Fibroblast of the conjunctiva (primary cell): Measurements from ENCODE around the gene DNMT3A.

Experiments
- DNase-seq: peaks from one replicate; pipeline ENCODE4 v3.0.0-alpha.2; 2010; ENCODE audit warnings: low read depth

DNMT3A gene

GRCh38 chr2:25257032-25257552 lies 84.6 kb downstream of the DNMT3A start:
- DNase-seq = peak; percentile 21

GRCh38 chr2:25256488-25256875 lies 85.2 kb downstream of the DNMT3A start:
- no peak for DNase-seq

- DNase-seq = no peak
These were observed 85.8 kb downstream of the DNMT3A start for GRCh38 chr2:25255745-25256487.

- no peak for DNase-seq
These were observed 86.8 kb downstream of the DNMT3A start for GRCh38 chr2:25254961-25255360.

GRCh38 chr2:25253153-25253626 lies 88.5 kb downstream of the DNMT3A start:
- no peak for DNase-seq

- peak; percentile 27 for DNase-seq
These were observed 89.2 kb downstream of the DNMT3A start for GRCh38 chr2:25252291-25253152.

GRCh38 chr2:25251422-25252273 lies 90.1 kb downstream of the DNMT3A start:
- DNase-seq = no peak

GRCh38 chr2:25251071-25251421 lies 90.7 kb downstream of the DNMT3A start:
- no peak for DNase-seq

GRCh38 chr2:25250331-25251070 lies 91.2 kb downstream of the DNMT3A start:
- DNase-seq = no peak

- no peak for DNase-seq
These were observed 91.9 kb downstream of the DNMT3A start for GRCh38 chr2:25249785-25250184.

GRCh38 chr2:25247792-25248512 lies 93.8 kb downstream of the DNMT3A start:
- no peak for DNase-seq

GRCh38 chr2:25246558-25247290 lies 95.0 kb downstream of the DNMT3A start:
- no peak for DNase-seq

- no peak for DNase-seq
These were observed 95.7 kb downstream of the DNMT3A start for GRCh38 chr2:25246001-25246400.

GRCh38 chr2:25245141-25245540 lies 96.6 kb downstream of the DNMT3A start:
- no peak for DNase-seq

- no peak for DNase-seq
These were observed 97.7 kb downstream of the DNMT3A start for GRCh38 chr2:25243995-25244394.

- no peak for DNase-seq
These were observed 100.3 kb downstream of the DNMT3A start for GRCh38 chr2:25241452-25241851.

GRCh38 chr2:25240636-25241035 lies 101.1 kb downstream of the DNMT3A start:
- no peak for DNase-seq

- DNase-seq = no peak
These were observed 102.8 kb downstream of the DNMT3A start for GRCh38 chr2:25238920-25239319.

GRCh38 chr2:25237764-25238163 lies 104.0 kb downstream of the DNMT3A start:
- DNase-seq = no peak

GRCh38 chr2:25236736-25237135 lies 105.0 kb downstream of the DNMT3A start:
- DNase-seq = no peak
